ENCODE data around the gene LRRC14B.
"Not testable (repeated sequence)": the region's sequence is repeated elsewhere in the genome, so short reads cannot be mapped to it uniquely, and the experiment has no call there.

Gene LRRC14B

DNA sequence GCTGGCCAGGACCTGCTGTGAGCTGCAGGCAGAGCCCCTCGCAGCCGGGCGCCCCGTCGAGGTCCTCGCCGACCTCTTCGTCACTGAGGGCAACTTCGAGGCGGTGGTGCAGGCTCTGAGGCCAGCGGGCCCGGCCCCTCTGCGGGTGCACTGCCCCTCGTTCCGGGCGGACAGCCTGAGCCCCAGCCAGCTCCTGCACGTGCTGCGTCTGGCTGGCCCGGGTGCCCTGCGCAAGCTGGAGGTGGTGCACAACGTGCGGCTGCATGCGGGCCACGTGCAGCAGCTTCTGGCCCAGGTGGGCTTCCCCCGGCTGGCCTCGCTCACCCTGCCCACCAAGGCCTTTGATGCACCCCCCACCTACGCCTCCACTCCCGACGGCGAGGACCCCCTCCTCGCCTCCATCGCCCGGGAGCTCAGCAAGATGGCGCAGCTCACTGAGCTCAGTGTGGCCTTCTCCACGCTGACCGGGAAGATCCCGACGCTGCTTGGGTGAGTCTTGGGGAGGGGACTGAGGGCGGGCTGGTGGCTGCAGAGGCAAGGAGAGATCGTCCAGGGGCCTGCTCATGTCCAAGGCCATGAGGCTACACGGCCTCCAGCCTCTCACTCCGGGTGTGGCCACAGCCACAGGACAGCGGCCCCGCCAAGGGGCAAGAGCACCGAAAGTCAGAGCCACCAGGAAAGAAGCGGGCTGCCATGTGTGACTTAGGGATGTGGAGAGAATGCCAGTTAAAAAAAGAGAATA, 825 bp downstream of the LRRC14B start:
- H3K4me3 ChIP-seq (ENCODE audit: low read length): no peak overlapping the region
- no peak overlapping the region for H3K9ac ChIP-seq (ENCODE audit: low read length)
- H3K27ac ChIP-seq (ENCODE audit: low read depth, low read length): no peak overlapping the region
- H3K36me3 ChIP-seq (ENCODE audit: control insufficient read depth, insufficient read depth, low read length): no peaks in the 10 kb centered on the region
- peaks cover 9% of the 10 kb centered on the region for H3K4me1 ChIP-seq (ENCODE audit: control insufficient read depth, insufficient read depth, low read length)
- peaks cover 8% of the 10 kb centered on the region for H3K27me3 ChIP-seq (ENCODE audit: control insufficient read depth, insufficient read depth, low read length)

DNA sequence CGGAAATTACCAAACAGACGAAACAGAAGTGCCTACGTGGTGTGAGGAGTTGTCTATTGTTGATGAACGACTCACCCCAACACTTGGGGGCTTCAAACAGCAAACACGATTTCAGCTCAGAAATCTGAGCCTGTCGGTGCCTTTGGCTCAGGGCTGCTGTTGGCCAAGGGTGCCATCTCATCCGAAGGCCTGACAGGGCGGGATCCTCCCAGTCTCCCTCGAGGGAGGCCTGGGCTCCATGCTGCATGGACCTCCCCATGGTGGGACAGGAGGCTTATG, 1.3 kb downstream of the LRRC14B start:
- Histone ChIP-seq H3K4me1 (ENCODE audit: control insufficient read depth, insufficient read depth, low read length) (peaks cover 9% of the 10 kb centered on the region), H3K4me3 (ENCODE audit: low read length) (no peak overlapping the region), H3K36me3 (ENCODE audit: control insufficient read depth, insufficient read depth, low read length) (no peaks in the 10 kb centered on the region), H3K27ac (ENCODE audit: low read depth, low read length) (no peak overlapping the region), H3K9ac (ENCODE audit: low read length) (no peak overlapping the region), H3K27me3 (ENCODE audit: control insufficient read depth, insufficient read depth, low read length) (peaks cover 8% of the 10 kb centered on the region)

DNA sequence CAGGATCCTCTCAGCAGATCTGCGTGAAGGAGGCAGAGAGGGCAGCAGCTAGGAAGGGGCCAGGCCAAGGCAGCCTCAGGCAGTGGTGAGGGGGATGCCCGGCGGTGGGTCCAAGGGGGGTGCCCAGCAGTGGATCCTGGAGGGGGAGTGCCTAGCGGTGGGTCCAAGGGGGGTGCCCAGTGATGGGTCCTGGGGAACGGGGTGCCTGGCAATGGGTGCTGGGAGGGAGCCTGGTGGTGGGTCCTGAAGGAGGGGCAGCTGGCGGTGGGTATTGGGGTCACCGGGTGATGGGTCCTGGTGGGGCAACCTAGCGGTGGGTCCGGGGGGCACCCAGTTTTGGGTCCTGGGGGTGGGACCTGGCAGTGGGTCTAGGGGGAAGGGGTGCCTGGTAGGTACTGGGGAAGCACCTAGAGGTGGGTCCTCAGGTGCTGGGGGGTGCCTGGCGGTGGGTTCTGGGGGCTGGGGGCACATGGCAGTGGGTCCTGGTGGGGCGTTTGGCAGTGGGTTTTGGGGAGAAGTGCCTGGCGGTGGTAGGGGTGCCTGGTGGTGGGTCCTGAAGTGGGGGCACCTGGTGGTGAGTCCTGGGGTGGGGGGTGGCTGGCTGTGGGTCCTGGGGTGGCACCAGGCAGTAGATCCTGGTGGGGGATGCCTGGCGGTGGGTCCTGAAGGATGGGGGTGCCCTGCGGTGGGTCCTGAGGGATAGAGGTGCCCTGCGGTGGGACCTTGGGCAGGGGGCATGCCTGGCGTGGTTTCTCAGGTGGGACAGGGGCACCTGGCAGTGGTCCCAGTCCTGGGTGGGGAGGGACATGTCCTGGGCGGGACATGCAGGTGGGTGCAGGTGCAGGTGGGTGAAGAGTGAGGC, 1.9 kb downstream of the LRRC14B start:
- H3K27me3 ChIP-seq (ENCODE audit: control insufficient read depth, insufficient read depth, low read length): peaks cover 8% of the 10 kb centered on the region
- H3K36me3 ChIP-seq (ENCODE audit: control insufficient read depth, insufficient read depth, low read length): no peaks in the 10 kb centered on the region
- peaks cover 7% of the 10 kb centered on the region for H3K4me1 ChIP-seq (ENCODE audit: control insufficient read depth, insufficient read depth, low read length)
- H3K4me3 ChIP-seq (ENCODE audit: low read length): no peak overlapping the region
- H3K27ac ChIP-seq (ENCODE audit: low read depth, low read length): no peak overlapping the region
- H3K9ac ChIP-seq (ENCODE audit: low read length): no peak overlapping the region

DNA sequence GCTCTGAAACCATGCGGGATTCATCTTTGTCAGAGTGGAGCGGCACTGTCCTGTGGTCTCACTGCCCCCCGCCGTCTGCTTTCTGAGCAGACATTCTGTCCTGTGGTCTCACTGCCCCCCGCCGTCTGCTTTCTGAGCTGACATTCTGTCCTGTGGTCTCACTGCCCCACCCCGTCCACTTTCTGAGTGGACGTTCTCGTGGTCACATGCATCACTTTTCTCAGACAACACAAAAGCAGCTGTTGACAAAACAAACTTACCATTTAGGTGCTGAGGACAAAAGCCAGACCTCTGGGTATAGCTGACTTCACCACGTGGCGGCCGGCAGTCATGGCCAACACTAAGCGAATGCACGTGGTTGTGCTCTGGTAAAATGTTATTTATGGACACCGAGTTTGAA, 2.8 kb downstream of the LRRC14B start:
- Histone ChIP-seq H3K4me1 (ENCODE audit: control insufficient read depth, insufficient read depth, low read length) (peaks cover 5% of the 10 kb centered on the region), H3K9ac (ENCODE audit: low read length) (no peak overlapping the region), H3K4me3 (ENCODE audit: low read length) (no peak overlapping the region), H3K36me3 (ENCODE audit: control insufficient read depth, insufficient read depth, low read length) (no peaks in the 10 kb centered on the region), H3K27me3 (ENCODE audit: control insufficient read depth, insufficient read depth, low read length) (peaks cover 8% of the 10 kb centered on the region), H3K27ac (ENCODE audit: low read depth, low read length) (no peak overlapping the region)

DNA sequence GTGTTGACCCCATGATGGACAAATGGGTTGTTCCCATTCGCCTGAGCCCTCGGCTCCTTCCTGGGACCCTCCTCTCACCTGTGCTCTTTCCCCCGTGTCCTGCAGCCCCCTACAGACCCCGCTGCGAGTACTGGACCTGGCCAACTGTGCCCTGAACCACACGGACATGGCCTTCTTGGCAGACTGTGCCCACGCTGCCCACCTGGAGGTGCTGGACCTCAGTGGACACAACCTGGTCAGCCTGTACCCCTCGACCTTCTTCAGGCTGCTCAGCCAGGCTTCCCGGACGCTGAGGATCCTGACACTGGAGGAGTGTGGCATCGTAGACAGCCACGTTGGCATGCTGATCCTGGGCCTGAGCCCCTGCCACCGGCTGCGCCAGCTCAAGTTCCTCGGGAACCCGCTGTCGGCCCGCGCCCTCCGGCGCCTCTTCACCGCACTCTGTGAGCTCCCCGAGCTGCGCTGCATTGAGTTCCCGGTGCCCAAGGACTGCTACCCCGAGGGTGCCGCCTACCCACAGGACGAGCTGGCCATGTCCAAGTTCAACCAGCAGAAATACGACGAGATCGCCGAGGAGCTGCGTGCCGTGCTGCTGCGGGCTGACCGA, 3.4 kb downstream of the LRRC14B start:
- Histone ChIP-seq H3K9ac (ENCODE audit: low read length) (no peak overlapping the region), H3K36me3 (ENCODE audit: control insufficient read depth, insufficient read depth, low read length) (no peaks in the 10 kb centered on the region), H3K27me3 (ENCODE audit: control insufficient read depth, insufficient read depth, low read length) (peaks cover 8% of the 10 kb centered on the region), H3K4me1 (ENCODE audit: control insufficient read depth, insufficient read depth, low read length) (peaks cover 5% of the 10 kb centered on the region), H3K27ac (ENCODE audit: low read depth, low read length) (no peak overlapping the region), H3K4me3 (ENCODE audit: low read length) (no peak overlapping the region)

DNA sequence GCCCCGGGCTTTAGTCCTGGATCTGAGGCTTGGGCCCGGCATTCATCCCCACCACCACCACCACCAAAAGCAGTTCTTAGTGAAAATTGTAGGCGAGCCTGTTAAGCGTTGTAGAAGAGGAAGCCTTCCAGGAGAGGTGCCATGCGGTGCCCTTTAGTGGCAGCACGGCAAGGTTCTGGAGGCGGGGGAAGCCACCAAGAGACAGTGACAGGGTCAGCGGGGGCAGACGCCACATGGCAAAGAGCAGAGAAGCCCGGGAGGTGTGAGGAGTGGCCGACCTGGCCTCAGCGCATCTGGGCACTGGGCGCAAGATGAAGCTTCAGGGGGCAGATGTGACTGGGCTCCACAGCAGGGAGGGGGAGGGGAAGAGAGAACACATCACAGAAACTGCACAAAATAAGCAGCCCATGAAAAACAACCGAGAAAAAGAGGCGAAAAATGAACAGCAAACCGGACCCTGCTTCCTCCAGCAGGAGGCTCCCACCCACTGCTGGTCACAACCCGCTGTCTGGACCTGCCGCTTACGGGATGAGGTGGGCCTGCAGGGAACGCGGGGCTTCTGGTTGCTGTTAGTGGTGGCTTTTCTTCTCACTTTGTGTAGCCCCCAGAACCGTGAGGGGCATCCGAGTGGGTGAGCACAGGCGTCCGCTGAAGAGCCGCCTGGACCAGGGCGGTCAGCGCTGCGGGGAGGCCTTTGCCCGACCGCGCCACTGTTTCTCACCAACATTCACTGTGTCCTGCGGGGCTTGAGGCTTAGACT, 4.3 kb downstream of the LRRC14B start:
- peaks cover 3% of the 10 kb centered on the region for H3K4me1 ChIP-seq (ENCODE audit: control insufficient read depth, insufficient read depth, low read length)
- H3K27me3 ChIP-seq (ENCODE audit: control insufficient read depth, insufficient read depth, low read length): peaks cover 8% of the 10 kb centered on the region
- no peak overlapping the region for H3K9ac ChIP-seq (ENCODE audit: low read length)
- no peak overlapping the region for H3K27ac ChIP-seq (ENCODE audit: low read depth, low read length)
- H3K36me3 ChIP-seq (ENCODE audit: control insufficient read depth, insufficient read depth, low read length): no peaks in the 10 kb centered on the region
- H3K4me3 ChIP-seq (ENCODE audit: low read length): no peak overlapping the region

DNA sequence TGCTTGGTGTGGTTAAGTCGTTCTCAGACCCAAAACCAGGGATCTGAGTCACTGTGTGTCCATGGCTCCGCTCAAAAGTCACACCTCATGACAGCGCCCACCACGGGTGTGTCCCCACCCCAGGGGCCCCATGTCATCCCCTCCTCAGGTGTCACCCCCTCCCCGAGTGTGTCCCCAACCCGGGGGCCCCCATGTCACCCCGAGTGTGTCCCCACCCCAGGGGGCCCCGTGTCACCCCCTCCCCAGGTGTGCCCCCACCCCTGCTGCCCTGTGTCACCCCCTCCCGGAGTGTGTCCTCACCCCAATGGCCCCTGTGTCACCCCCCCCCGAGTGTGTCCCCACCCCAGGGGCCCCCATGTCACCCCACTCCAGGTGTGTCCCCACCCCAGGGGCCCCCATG, 5.1 kb downstream of the LRRC14B start:
- no peak overlapping the region for H3K9ac ChIP-seq (ENCODE audit: low read length)
- H3K27ac ChIP-seq (ENCODE audit: low read depth, low read length): no peak overlapping the region
- no peaks in the 10 kb centered on the region for H3K4me1 ChIP-seq (ENCODE audit: control insufficient read depth, insufficient read depth, low read length)
- no peaks in the 10 kb centered on the region for H3K36me3 ChIP-seq (ENCODE audit: control insufficient read depth, insufficient read depth, low read length)
- peaks cover 7% of the 10 kb centered on the region for H3K27me3 ChIP-seq (ENCODE audit: control insufficient read depth, insufficient read depth, low read length)
- H3K4me3 ChIP-seq (ENCODE audit: low read length): no peak overlapping the region

DNA sequence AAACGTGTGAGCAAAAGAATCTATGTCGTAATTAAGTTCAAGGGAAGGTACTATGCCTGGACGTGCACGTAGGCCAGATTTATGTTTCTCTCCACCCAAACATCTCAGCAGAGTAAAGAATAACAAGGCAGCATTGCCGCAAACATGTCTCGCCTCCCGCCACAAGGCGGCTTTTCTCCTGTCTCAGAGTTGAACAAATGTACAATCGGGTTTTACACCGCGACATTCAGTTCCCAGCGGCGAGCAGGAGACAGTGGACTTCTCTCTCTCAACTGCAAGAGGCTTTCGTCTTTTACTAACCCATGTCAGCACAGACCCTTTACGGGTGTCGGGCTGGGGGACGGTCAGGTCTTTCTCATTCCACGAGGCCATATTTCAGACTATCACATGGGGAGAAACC, 5.7 kb downstream of the LRRC14B start:
- not testable (repeated sequence) for H3K27me3 ChIP-seq (ENCODE audit: control insufficient read depth, insufficient read depth, low read length); H3K4me3 ChIP-seq (ENCODE audit: low read length); H3K9ac ChIP-seq (ENCODE audit: low read length); H3K27ac ChIP-seq (ENCODE audit: low read depth, low read length); H3K4me1 ChIP-seq (ENCODE audit: control insufficient read depth, insufficient read depth, low read length); H3K36me3 ChIP-seq (ENCODE audit: control insufficient read depth, insufficient read depth, low read length)

DNA sequence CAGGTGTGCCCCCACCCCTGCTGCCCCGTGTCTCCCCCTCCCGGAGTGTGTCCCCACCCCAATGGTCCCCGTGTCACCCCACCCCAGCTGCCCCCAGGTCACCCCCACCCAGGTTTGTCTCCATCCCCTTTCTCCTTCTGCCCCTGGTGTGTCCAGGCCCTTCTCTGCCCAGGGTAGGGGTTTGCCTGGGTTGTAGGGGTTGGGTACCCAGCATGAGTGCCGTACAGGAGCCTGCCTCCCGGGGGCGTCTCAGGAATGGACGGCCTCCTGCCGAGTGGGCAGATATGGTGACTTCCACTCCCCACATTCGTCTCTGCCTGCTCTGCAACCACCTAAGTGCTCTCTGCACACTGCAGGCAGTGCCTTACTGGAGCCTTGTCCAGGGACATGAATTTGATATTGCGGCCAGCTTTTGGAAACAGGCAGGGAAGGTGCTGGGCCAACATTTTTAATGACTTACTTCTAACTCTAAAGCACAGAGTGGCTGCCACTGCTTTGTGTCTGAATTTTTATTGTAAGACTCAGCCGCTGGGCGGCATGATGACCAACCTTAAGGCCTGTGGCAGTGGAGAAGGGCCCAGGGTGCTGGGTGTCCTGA, 6.7 kb downstream of the LRRC14B start:
- H3K4me3 ChIP-seq (ENCODE audit: low read length): no peak overlapping the region
- no peak overlapping the region for H3K9ac ChIP-seq (ENCODE audit: low read length)
- no peak overlapping the region for H3K27ac ChIP-seq (ENCODE audit: low read depth, low read length)
- no peaks in the 10 kb centered on the region for H3K4me1 ChIP-seq (ENCODE audit: control insufficient read depth, insufficient read depth, low read length)
- no peaks in the 10 kb centered on the region for H3K27me3 ChIP-seq (ENCODE audit: control insufficient read depth, insufficient read depth, low read length)
- H3K36me3 ChIP-seq (ENCODE audit: control insufficient read depth, insufficient read depth, low read length): no peaks in the 10 kb centered on the region

DNA sequence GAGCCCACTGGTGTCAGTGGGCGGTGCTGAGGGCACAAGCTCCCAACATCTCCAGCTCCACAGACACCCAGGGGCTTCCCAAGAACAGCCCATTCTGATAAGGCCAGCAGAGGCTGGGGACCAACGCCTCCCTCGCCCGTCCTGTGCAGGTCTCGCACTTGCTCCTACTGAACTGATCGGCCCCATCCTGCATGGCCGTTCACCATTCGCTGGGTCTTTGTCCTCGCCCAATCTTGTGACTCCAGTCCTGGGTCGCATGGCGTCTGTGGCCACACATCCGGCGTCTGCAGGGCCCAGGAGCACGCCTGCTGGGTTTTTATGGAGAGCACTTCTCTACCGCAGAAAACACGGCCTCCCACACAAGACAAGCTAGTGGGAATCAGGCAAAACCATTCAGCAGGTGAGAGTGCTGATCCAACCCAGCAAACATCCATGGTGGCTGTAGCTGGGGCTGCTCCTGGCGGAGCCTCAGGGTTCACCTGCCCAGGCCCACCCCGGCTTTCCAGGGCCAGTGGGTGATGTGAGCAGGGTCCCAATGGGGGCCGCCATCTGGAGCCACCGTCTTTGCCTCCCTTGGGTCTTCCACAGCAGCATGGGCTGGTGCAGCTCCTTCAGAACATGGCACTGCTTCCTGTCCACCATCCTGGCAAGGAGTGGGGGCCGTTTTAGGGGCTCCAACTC, 7.4 kb downstream of the LRRC14B start:
- no peak overlapping the region for H3K27ac ChIP-seq (ENCODE audit: low read depth, low read length)
- H3K27me3 ChIP-seq (ENCODE audit: control insufficient read depth, insufficient read depth, low read length): no peaks in the 10 kb centered on the region
- H3K9ac ChIP-seq (ENCODE audit: low read length): no peak overlapping the region
- H3K36me3 ChIP-seq (ENCODE audit: control insufficient read depth, insufficient read depth, low read length): no peaks in the 10 kb centered on the region
- no peak overlapping the region for H3K4me3 ChIP-seq (ENCODE audit: low read length)
- H3K4me1 ChIP-seq (ENCODE audit: control insufficient read depth, insufficient read depth, low read length): no peaks in the 10 kb centered on the region

DNA sequence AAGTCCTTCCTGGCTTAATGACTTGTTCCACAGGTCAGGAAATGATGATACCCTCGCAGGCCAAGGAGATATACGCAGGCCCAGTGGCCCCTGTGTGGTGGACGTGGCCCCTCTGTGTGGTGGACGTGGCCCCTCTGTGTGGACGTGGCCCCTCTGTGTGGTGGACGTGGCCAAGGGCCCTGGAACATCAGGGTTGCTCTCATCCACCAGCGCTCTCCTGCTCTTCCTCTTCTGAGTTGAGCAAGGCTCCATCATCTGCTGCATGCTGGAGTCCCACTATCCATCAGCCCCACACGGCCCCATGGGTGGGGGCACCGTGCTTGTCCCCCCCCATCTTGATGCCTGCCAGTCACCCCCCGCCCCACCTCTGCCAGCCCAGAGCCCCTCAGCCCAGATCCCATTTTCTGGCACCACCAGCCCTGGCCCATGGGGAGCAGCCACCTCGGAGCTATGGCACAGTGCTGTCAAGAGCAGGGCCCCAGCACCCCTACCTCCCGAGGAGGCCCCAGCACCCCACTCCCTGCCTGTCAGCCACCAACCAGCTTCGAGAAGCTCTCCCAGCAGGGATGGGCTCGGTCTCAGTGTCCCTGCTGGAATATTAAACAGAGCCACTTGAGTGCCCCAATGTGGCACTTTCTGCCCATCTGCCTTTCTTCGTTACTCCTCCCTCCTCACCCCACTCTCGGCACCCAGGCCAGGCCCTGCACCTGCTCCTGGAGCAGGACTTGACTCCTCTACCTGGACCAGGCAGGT, 8.1 kb downstream of the LRRC14B start:
- Histone ChIP-seq H3K9ac (ENCODE audit: low read length) (no peak overlapping the region), H3K4me1 (ENCODE audit: control insufficient read depth, insufficient read depth, low read length) (no peaks in the 10 kb centered on the region), H3K27ac (ENCODE audit: low read depth, low read length) (no peak overlapping the region), H3K27me3 (ENCODE audit: control insufficient read depth, insufficient read depth, low read length) (no peaks in the 10 kb centered on the region), H3K36me3 (ENCODE audit: control insufficient read depth, insufficient read depth, low read length) (peaks cover 2% of the 10 kb centered on the region), H3K4me3 (ENCODE audit: low read length) (no peak overlapping the region)

Measured in rectal smooth muscle tissue (tissue), 1 donor.